Trophoblast cell (in vitro differentiated cells and primary cell): ENCODE measurements around the gene C16orf96.

Source experiments
- DNase-seq, 2 donors: peaks; one replicate each; pipeline ENCODE4 v3.0.0-alpha.2; 2016
- H2AFZ ChIP-seq: 2 replicates; pipeline ENCODE4 v1.6.1; 2013; ENCODE audit warnings: low read length, moderate library complexity, mild to moderate bottlenecking; ENCODE audit not compliant: insufficient read depth, poor library complexity
- H2AK5ac ChIP-seq: 2 replicates; pipeline ENCODE4 v1.6.1; 2013; ENCODE audit warnings: mild to moderate bottlenecking, low read length
- H2BK120ac ChIP-seq: 2 replicates; pipeline ENCODE4 v1.6.1; 2013; ENCODE audit warnings: low read length, mild to moderate bottlenecking, moderate library complexity; ENCODE audit not compliant: insufficient read depth, poor library complexity
- H2BK12ac ChIP-seq: 2 replicates; pipeline ENCODE4 v1.6.1; 2013; ENCODE audit warnings: mild to moderate bottlenecking, low read length, moderate library complexity
- H2BK5ac ChIP-seq: 2 replicates; pipeline ENCODE4 v1.6.1; 2013; ENCODE audit warnings: low read length, low read depth, moderate library complexity, mild to moderate bottlenecking; ENCODE audit not compliant: poor library complexity
- H3K14ac ChIP-seq: 2 replicates; pipeline ENCODE4 v1.6.1; 2013; ENCODE audit warnings: mild to moderate bottlenecking, low read length
- H3K18ac ChIP-seq: 2 replicates; pipeline ENCODE4 v1.6.1; 2013; ENCODE audit warnings: mild to moderate bottlenecking, low read length
- H3K23ac ChIP-seq: 2 replicates; pipeline ENCODE4 v1.6.1; 2013; ENCODE audit warnings: low read length
- H3K27ac ChIP-seq: 2 replicates; pipeline ENCODE4 v1.5.1; 2013; ENCODE audit warnings: low read depth, mild to moderate bottlenecking, inconsistent platforms, low read length, moderate library complexity
- H3K27me3 ChIP-seq: 2 replicates; pipeline ENCODE4 v1.6.1; 2013; ENCODE audit warnings: inconsistent platforms, mild to moderate bottlenecking, low read length, moderate library complexity; ENCODE audit not compliant: insufficient read depth
- H3K36me3 ChIP-seq, 2 experiments: 1 replicate in 1 of 2; 2 replicates in 1 of 2; pipeline ENCODE4 v1.6.1; 2013; ENCODE audit warnings: low read length in 2 of 2, mild to moderate bottlenecking in 2 of 2, moderate library complexity in 1 of 2; ENCODE audit not compliant: insufficient read depth in 2 of 2, control insufficient read depth in 1 of 2
- H3K4ac ChIP-seq: 2 replicates; pipeline ENCODE4 v1.6.1; 2013; ENCODE audit warnings: low read depth, mild to moderate bottlenecking, low read length, moderate library complexity
- H3K4me1 ChIP-seq, 2 experiments: 1 replicate in 1 of 2; 2 replicates in 1 of 2; pipeline ENCODE4 v1.6.1; 2013; ENCODE audit warnings: low read length in 2 of 2, mild to moderate bottlenecking in 2 of 2, moderate library complexity in 1 of 2; ENCODE audit not compliant: insufficient read depth in 2 of 2, control insufficient read depth in 1 of 2
- H3K4me2 ChIP-seq: 2 replicates; pipeline ENCODE4 v1.6.1; 2013; ENCODE audit warnings: inconsistent platforms, mild to moderate bottlenecking, low read length, moderate library complexity
- H3K4me3 ChIP-seq: 2 replicates; pipeline ENCODE4 v1.5.1; 2013; ENCODE audit warnings: mild to moderate bottlenecking, low read depth, low read length, inconsistent platforms
- H3K79me1 ChIP-seq: one replicate; pipeline ENCODE4 v1.6.1; 2013; ENCODE audit warnings: low read length
- H3K79me2 ChIP-seq: 2 replicates; pipeline ENCODE4 v1.6.1; 2013; ENCODE audit warnings: low read length, mild to moderate bottlenecking; ENCODE audit not compliant: control insufficient read depth, insufficient read depth, poor library complexity
- H3K9ac ChIP-seq: 2 replicates; pipeline ENCODE4 v1.6.1; 2013; ENCODE audit warnings: mild to moderate bottlenecking, low read length
- H3K9me3 ChIP-seq: 2 replicates; pipeline ENCODE4 v1.6.1; 2013; ENCODE audit warnings: low read depth, mild to moderate bottlenecking, control low read depth, inconsistent platforms, low read length; ENCODE audit not compliant: insufficient read depth
- H4K12ac ChIP-seq: 2 replicates; pipeline ENCODE4 v1.6.1; 2013; ENCODE audit warnings: low read depth, mild to moderate bottlenecking, low read length, moderate library complexity
- H4K8ac ChIP-seq: 2 replicates; pipeline ENCODE4 v1.6.1; 2013; ENCODE audit warnings: low read depth, mild to moderate bottlenecking, low read length, moderate library complexity
- H4K91ac ChIP-seq: one replicate; pipeline ENCODE4 v1.6.1; 2013; ENCODE audit warnings: low read depth, mild to moderate bottlenecking, low read length, moderate library complexity
- WGBS: extraction: QIAGEN DNeasy Blood & Tissue Kit; methylation state at CpG from one replicate; pipeline ENCODE4 v1.1.7; 2013; ENCODE audit warnings: missing lambda C conversion rate; ENCODE audit not compliant: insufficient read length, insufficient coverage; ENCODE audit errors: extremely low coverage; 5-methylcytosine and 5-hydroxymethylcytosine counted together

Gene C16orf96

DNA sequence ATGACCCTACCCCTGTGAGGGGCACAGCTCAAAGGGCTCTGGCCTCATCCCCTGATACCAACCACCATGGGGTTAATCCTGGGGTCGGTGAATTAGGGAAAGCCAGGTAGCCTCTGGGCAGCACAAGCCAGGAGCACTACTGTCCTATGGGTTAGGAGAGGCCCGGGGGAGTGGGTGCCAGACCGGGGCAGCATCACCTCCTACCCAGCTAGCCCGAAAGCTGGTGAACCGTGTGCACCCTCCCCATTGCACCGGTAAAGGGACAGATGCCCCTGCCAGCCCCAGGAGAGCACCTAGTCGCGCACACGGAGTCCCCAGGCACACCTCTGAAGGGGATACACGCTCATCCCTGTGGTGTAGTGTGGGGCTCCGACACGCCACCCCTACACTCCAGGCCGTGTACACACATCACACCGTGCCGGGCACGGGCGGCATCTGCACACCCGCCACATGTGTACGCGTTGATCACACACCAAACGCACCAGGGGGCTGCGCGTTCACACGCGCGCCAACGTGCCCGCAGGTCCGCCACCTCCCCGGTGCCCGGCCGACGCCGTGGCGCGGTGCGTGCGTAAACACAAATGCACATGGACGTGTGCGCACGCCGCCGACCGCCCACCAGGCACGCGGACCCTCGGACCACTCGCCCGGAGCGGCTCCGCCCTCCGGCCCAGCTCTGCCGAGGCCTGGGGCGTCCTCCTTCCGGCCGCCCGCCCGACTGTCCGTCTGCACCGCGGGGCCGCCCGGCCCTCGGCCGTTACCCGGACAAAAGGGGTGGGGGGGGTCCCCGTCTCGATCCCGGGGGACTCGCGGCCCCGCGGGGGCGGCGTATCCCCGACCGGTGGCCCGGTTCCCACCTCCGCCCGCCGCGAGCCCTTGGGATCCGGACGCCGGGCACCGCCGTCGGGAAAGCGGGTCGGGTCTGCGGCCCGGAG lies 57.8 kb downstream of the C16orf96 start:
- peak overlapping the region; percentile 94 for H4K12ac ChIP-seq
- H3K4me3 ChIP-seq = peak overlapping the region; percentile 99
- H4K91ac ChIP-seq = peak overlapping the region; percentile 75
- H3K79me2 ChIP-seq = peaks cover 32% of the 10 kb centered on the region
- H2BK5ac ChIP-seq = peak overlapping the region; percentile 74
- peak overlapping the region; percentile 51 for H2AFZ ChIP-seq
- peak overlapping the region; percentile 89 for H4K8ac ChIP-seq
- peak overlapping the region; percentile 90 for H3K4ac ChIP-seq
- peaks cover 21 to 35% of the 10 kb centered on the region in 2 experiments for H3K4me1 ChIP-seq
- peak overlapping the region; percentile 90 for H3K18ac ChIP-seq
- peak overlapping the region; percentile 99 for H3K9ac ChIP-seq
- H2BK120ac ChIP-seq = peak overlapping the region; percentile 84
- WGBS = no CpG with 5 or more reads among the region's 92 CpGs
- peaks cover 27% of the 10 kb centered on the region for H3K79me1 ChIP-seq
- H3K23ac ChIP-seq = no peak overlapping the region
- peak overlapping the region; percentile 89 for H2AK5ac ChIP-seq
- H3K4me2 ChIP-seq = peak overlapping the region; percentile 91
- no peaks in the 10 kb centered on the region for H3K27me3 ChIP-seq
- H2BK12ac ChIP-seq = no peak overlapping the region
- DNase-seq = peak; percentile 12 to 47
- H3K27ac ChIP-seq = peak overlapping the region; percentile 72
- peak overlapping the region; percentile 94 for H3K14ac ChIP-seq
- no peaks in the 10 kb centered on the region for H3K9me3 ChIP-seq
- H3K36me3 ChIP-seq = peaks cover 14 to 16% of the 10 kb centered on the region in 2 experiments

DNA sequence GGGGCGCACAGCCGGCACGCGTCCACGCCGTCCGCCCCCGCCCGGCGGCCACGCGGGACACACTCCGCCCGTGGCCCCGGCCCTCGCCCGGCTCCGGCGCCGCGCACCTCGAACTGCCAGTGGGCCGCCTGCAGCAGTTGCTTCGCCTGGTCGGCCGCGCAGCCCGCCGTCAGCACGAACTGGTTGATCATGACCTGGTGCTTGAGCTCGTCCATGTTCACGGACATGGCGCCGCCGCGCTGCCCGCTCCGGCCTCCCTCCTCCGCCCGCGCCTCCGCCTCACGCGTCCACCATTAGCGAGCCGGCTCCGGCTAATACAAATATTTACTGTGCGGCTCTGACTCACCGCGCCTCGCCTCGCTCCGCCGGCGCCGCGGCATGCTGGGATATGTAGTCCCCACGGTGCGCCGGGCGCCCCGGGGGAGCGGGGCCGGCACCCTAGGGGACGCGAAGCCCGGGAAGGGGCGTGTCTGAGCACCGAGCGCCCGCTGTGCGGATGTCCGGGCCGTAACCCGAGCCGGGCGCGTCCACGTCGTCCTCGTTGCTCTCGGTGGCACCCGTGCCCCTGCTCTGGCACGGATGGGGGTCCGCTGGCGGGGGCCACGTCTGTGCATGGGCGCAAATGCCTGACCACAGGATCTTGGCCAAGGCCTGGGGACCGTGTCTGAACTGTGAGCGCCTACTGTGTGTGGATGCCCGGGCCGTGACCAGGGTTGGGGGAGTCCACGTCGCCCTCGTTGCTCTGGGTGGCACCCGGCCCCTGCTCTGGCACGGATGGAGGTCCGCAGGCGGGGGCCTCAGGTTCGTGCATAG lies 58.6 kb downstream of the C16orf96 start, which contains the start of gene UBALD1:
TSS of gene UBALD1 (minus strand) at position 318 of the 813 bp plus-strand sequence. CDS start at position 227, 91 bp downstream.
- Histone ChIP-seq H3K18ac (peak within 1 kb of the TSS; percentile 90), H3K79me1 (peaks cover 27% of the 10 kb centered on the region), H3K27me3 (no peaks in the 10 kb centered on the region), H3K14ac (peak within 1 kb of the TSS; percentile 94), H3K4me3 (peak within 1 kb of the TSS; percentile 99), H2AK5ac (peak within 1 kb of the TSS; percentile 89), H4K8ac (peak within 1 kb of the TSS; percentile 99), H3K36me3 (peaks cover 6 to 8% of the 10 kb centered on the region in 2 experiments), H3K4me1 (peaks cover 21 to 35% of the 10 kb centered on the region in 2 experiments), H3K9me3 (no peaks in the 10 kb centered on the region), H4K91ac (peak within 1 kb of the TSS; percentile 91), H2AFZ (peak within 1 kb of the TSS; percentile 98), H3K4ac (peak within 1 kb of the TSS; percentile 90), H3K9ac (peak within 1 kb of the TSS; percentile 99), H3K23ac (no peak within 1 kb of the TSS), H2BK120ac (peak within 1 kb of the TSS; percentile 84), H3K27ac (peak within 1 kb of the TSS; percentile 74), H3K79me2 (peaks cover 32% of the 10 kb centered on the region), H2BK12ac (peak within 1 kb of the TSS; percentile 73), H4K12ac (peak within 1 kb of the TSS; percentile 97), H3K4me2 (peak within 1 kb of the TSS; percentile 91), H2BK5ac (peak within 1 kb of the TSS; percentile 74)
- no CpG with 5 or more reads among the region's 100 CpGs for WGBS
- DNase-seq = peak; percentile 88 to 94

DNA sequence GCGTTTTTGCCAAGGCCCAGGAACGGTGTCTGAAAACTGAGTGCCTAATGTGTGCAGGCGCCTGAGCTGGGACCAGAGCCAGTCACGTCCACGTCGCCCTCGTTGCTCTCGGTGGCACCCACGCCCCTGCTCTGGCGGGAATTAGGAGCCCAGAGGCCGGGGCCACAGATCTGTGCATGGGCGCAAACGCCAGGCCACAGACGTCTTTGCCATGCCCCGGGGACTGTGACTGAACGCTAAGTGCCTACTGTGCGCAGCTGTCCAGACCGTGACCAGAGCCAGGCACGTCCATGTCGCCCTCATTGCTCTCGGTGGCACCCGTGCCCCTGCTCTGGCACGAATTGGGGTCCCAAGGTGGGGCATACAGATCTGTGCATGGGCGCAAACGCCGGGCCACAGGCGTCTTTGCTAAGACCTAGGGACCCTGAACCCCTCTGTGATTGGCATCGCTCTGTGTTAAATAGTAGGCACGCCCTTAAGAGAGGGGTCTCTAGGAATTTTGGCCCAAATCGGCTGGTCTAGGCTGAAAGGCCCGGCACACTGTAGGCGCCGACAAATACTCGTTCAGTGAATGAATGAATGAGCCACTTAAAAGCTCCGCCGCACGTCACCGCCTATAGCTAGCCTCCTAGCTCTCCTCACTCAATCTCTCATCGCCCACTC lies 59.4 kb downstream of the C16orf96 start:
- peak overlapping the region; percentile 34 for H3K4me3 ChIP-seq
- peak overlapping the region; percentile 98 for H2AFZ ChIP-seq
- peak overlapping the region; percentile 91 for H4K91ac ChIP-seq
- H3K79me2 ChIP-seq = peaks cover 30% of the 10 kb centered on the region
- peak overlapping the region; percentile 74 for H3K27ac ChIP-seq
- peaks cover 0 to under 1% of the 10 kb centered on the region in 2 experiments for H3K36me3 ChIP-seq
- H3K9me3 ChIP-seq = no peaks in the 10 kb centered on the region
- no peak for DNase-seq
- peaks cover 27% of the 10 kb centered on the region for H3K79me1 ChIP-seq
- peak overlapping the region; percentile 91 for H3K4me2 ChIP-seq
- no peak overlapping the region for H3K23ac ChIP-seq
- peak overlapping the region; percentile 57 for H3K9ac ChIP-seq
- peak overlapping the region; percentile 97 for H4K12ac ChIP-seq
- peaks cover 21 to 35% of the 10 kb centered on the region in 2 experiments for H3K4me1 ChIP-seq
- no peaks in the 10 kb centered on the region for H3K27me3 ChIP-seq
- H3K18ac ChIP-seq = peak overlapping the region; percentile 94
- H4K8ac ChIP-seq = peak overlapping the region; percentile 99
- no CpG with 5 or more reads among the region's 39 CpGs for WGBS
- H2AK5ac ChIP-seq = peak overlapping the region; percentile 84
- peak overlapping the region; percentile 91 for H3K14ac ChIP-seq
- peak overlapping the region; percentile 57 for H3K4ac ChIP-seq
- H2BK5ac ChIP-seq = peak overlapping the region; percentile 47
- H2BK12ac ChIP-seq = peak overlapping the region; percentile 47
- H2BK120ac ChIP-seq = peak overlapping the region; percentile 73
